Activated CD4-positive, alpha-beta T cell treated with anti-CD3 and anti-CD28 coated beads, Interleukin-2, amount 10 ng/mL, durations not matched to agents 24 days and 14 days (primary cell): ENCODE results near the gene ITLN1. TPM values are rescaled to one million over a fixed set of nuclear protein-coding genes. Genes with fewer than 3 reads are reported as not detected.
"Not testable (repeated sequence)": the region's sequence is repeated elsewhere in the genome, so short reads cannot be mapped to it uniquely, and the experiment has no call there.

Experiments
- DNase-seq: peaks from one replicate; pipeline ENCODE4 v3.0.0; 2022
- H3K27ac Mint-ChIP-seq: one replicate; pipeline ENCODE4 v1.8.0; 2022; ENCODE audit warnings: mild to moderate bottlenecking, mixed read lengths
- H3K27me3 Mint-ChIP-seq: one replicate; pipeline ENCODE4 v1.8.0; 2022; ENCODE audit warnings: mixed read lengths
- H3K36me3 Mint-ChIP-seq: one replicate; pipeline ENCODE4 v1.8.0; 2022; ENCODE audit warnings: low read depth, mild to moderate bottlenecking, mixed read lengths
- H3K4me1 Mint-ChIP-seq: one replicate; pipeline ENCODE4 v1.8.0; 2021; ENCODE audit warnings: mixed read lengths
- H3K4me3 Mint-ChIP-seq: one replicate; pipeline ENCODE4 v1.8.0; 2022; ENCODE audit warnings: mild to moderate bottlenecking, moderate library complexity, mixed read lengths
- H3K9me3 Mint-ChIP-seq: one replicate; pipeline ENCODE4 v1.8.0; 2021; ENCODE audit warnings: mixed read lengths
- intact Hi-C: fragments of 100-400 bp; cut with micrococcal nuclease; formaldehyde crosslinking; loops from one replicate; pipeline ENCODE4 v1.15.1; 2023
- total RNA-seq: library from RNA; stranded (reverse); gene quantifications from 2 replicates; pipeline ENCODE4 v1.2.3, GENCODE V29; 2022

ITLN1 gene
- total RNA-seq: not detected in 2 replicates

DNA sequence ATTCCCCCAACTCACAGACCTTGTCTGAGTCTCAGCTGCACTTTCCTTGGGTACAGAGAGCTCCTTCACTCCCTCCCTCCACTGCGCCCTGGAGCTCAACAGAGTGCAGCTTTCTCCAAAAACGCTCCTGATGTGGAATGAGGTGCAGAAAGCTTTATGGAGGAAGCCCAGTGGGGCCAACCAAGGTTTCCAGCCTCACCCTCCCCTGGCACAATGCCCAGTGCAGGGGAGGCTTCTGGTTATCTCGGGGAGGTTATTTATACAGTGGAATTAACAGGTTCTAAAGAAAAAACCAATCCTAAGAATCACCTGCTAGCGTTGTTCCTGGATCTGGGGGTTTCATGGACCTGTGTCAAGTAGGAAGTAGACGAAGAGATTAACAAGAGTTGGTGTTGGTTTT lies at the start of gene ITLN1:
ITLN1 (minus strand) TSS at position 139 of the 400 bp plus-strand sequence. CDS start 303 bp downstream, outside the sequence.
- Mint-ChIP-seq H3K9me3 (no peaks in the 10 kb centered on the region), H3K36me3 (no peaks in the 10 kb centered on the region), H3K4me3 (no peak within 1 kb of the TSS), H3K27ac (no peak within 1 kb of the TSS), H3K27me3 (peaks cover 11% of the 10 kb centered on the region), H3K4me1 (peaks cover 5% of the 10 kb centered on the region)
- DNase-seq: no peak
- intact Hi-C loops: no loop called here

DNA sequence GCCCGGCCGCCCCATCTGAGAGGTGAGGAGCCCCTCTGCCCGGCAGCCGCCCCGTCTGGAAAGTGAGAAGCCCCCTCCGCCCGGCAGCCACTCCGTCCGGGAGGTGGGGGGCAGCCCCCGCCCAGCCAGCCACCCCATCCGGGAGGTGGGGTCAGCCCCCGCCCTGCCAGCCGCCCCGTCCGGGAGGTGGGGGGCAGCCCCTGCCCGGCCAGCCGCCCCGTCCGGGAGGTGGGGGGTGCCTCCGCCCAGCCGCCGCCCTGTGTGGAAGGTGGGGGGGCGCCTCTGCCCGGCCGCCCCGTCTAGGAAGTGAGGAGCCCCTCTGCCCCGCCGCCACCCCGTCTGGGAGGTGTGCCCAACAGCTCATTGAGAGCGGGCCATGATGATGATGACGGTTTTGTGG lies 48.3 kb upstream of the ITLN1 start:
- DNase-seq, H3K27ac Mint-ChIP-seq, H3K4me1 Mint-ChIP-seq, intact Hi-C loops, H3K9me3 Mint-ChIP-seq, H3K4me3 Mint-ChIP-seq, H3K36me3 Mint-ChIP-seq: not testable (repeated sequence)
- H3K27me3 Mint-ChIP-seq: peaks cover 19% of the 10 kb centered on the region

DNA sequence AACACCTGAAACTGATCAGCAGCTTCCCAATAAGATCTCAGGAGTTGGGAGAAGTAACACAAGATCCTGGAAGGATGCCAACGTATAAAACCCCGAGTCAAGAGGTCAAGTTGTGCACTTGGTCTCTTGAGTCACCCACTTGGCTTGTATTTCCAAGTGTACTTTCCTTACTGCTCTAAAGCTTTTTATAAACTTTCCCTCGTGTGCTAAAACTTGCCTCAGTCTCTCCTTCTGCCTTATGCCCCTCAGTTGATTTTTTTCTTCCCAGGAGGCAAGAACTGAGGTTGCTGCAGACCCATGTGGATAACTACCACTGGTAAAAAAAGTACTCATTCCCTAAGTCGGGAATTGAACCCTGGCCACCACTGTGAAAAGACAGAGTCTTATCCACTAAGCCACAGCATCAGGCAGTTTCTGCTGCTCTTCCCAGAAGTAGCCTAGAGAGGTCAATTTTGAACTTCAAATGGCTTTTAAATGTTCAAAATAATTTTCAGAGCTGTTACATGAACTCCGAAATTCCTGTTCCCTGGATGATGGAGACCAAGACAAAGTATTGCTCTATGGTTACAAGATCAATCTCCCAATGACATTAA lies 40.8 kb upstream of the ITLN1 start:
- peaks cover 6% of the 10 kb centered on the region for H3K27me3 Mint-ChIP-seq
- H3K9me3 Mint-ChIP-seq: peaks cover 19% of the 10 kb centered on the region
- H3K4me1 Mint-ChIP-seq: no peaks in the 10 kb centered on the region
- no peak overlapping the region for H3K27ac Mint-ChIP-seq
- H3K36me3 Mint-ChIP-seq: no peaks in the 10 kb centered on the region
- no peak overlapping the region for H3K4me3 Mint-ChIP-seq
- intact Hi-C loops: no loop called here
- DNase-seq: no peak

DNA sequence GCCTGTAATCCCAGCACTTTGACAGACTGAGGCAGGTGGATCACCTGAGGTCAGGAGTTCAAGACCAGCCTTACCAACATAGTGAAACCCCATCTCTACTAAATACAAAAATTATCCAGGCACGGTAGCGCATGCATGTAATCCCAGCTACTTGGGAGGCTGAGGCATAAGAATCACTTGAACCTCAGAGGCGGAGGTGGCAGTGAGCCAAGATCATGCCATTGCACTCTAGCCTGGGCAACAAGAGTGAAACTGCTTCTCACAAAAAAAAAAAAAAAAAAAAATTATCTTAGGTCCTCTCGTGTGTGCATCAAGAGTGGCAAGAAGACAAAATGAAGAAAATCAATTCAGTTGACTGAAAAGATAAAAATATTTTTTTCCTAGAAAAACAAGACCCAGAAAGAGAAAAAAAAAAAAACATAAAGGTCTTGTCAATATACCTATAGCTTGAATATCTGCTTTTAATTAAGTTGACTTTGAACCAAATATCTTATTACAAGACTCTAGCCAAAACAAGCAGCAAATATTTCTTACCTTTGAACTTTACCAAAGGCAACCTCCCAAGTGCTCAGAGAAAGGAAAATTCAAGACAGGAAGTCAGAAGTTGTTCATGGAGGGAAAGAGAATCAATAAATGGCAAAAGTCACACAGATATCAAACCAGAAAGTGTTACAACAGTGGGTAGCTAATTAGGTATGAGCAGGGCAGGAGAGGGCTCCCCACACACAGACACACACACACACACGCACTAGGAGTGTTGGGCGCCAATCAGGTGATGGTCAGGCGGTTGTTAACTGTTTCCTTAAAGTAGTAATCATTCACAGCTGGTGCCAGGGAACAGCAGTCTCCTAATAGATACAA lies 40.0 kb upstream of the ITLN1 start:
- no peak for DNase-seq
- peaks cover 21% of the 10 kb centered on the region for H3K9me3 Mint-ChIP-seq
- H3K27me3 Mint-ChIP-seq: peaks cover 7% of the 10 kb centered on the region
- no peak overlapping the region for H3K4me3 Mint-ChIP-seq
- intact Hi-C loops: no loop called here
- H3K27ac Mint-ChIP-seq: no peak overlapping the region
- no peaks in the 10 kb centered on the region for H3K4me1 Mint-ChIP-seq
- H3K36me3 Mint-ChIP-seq: no peaks in the 10 kb centered on the region

DNA sequence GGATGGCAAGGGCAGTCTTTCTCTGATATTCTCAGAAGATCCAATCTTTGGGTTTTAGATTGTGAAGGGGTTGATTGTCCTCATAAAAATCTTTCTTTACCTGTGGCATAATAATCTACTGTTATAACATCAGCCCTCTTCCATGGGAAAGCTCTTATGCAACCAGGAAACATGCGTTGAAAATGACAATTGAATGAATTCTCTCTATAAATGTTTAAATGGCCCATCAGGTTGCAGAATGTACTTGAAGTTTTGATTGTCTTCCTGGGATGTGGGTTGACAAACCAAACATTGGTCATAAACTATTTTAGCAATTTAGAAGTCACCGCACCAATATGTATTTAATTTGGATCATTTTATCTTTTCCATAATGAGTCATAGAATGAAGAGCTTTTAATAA lies 31.7 kb upstream of the ITLN1 start:
- Mint-ChIP-seq H3K4me1 (no peaks in the 10 kb centered on the region), H3K27ac (no peak overlapping the region), H3K36me3 (no peaks in the 10 kb centered on the region), H3K9me3 (peaks cover 14% of the 10 kb centered on the region), H3K4me3 (no peak overlapping the region), H3K27me3 (peaks cover 25% of the 10 kb centered on the region)
- no peak for DNase-seq
- intact Hi-C loops: no loop called here

DNA sequence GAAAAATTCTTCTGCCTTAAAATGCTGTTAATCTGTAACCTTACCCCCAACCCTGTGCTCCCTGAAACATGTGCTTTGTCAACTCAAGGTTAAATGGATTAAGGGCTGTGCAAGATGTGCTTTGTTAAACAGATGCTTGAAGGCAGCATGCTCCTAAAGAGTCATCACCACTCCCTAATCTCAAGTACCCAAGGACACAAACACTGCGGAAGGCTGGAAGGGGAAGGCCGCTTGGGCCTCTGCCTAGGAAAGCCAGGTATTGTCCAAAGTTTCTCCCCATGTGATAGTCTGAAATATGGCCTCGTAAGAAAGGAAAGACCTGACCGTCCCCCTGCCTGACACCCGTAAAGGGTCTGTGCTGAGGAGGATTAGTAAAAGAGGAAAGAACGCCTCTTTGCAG lies 28.2 kb upstream of the ITLN1 start:
- intact Hi-C loops, H3K4me3 Mint-ChIP-seq, H3K9me3 Mint-ChIP-seq: not testable (repeated sequence)

DNA sequence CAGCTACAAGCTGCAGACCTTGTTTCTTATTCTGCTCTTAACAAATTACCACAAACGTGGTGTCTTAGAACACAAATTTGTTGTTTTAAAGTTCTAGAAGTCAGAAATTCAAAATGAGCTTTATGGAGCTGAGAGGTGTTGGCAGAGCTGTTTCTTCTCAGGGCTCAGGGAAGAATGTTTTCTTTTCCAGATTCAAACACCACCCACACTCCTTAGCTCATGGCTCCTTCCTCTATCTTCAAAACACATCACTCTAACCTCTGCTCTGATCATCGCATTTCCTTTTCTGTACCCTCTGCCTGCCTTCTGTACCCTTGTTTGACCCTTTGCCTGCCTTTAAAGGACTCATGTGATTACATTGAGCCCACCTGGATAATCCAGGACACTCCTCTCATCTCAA lies 26.9 kb upstream of the ITLN1 start:
- Mint-ChIP-seq H3K4me1 (no peaks in the 10 kb centered on the region), H3K4me3 (no peak overlapping the region), H3K27ac (no peak overlapping the region), H3K9me3 (no peaks in the 10 kb centered on the region), H3K36me3 (no peaks in the 10 kb centered on the region), H3K27me3 (peaks cover 20% of the 10 kb centered on the region)
- DNase-seq: no peak
- intact Hi-C loops: no loop called here

More for the DNA sequence above, 28.2 kb upstream of the ITLN1 start:
- H3K27ac Mint-ChIP-seq, DNase-seq, H3K4me1 Mint-ChIP-seq, H3K36me3 Mint-ChIP-seq: not testable (repeated sequence)
- peaks cover 19% of the 10 kb centered on the region for H3K27me3 Mint-ChIP-seq

DNA sequence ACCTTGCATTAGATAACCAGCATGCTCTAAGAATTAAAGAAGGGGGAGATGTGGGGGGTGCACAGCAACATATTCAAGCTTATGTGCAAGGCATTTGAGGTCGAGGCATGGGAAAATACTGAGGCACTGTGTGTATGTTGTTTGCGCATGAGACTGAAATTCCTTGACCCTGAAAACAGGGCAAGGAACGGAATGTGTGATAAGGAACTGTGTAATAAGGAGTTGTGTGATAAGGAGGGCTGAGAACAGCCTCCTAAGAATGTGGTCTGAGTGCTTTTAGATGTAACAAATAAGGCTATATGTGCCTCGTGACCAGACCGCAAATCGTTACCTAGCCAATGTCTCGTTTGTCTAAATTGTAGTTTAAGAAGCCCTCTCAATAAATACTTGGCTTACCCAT lies 26.5 kb upstream of the ITLN1 start:
- intact Hi-C loops: no loop called here
- no peaks in the 10 kb centered on the region for H3K9me3 Mint-ChIP-seq
- DNase-seq: no peak
- no peak overlapping the region for H3K4me3 Mint-ChIP-seq
- no peaks in the 10 kb centered on the region for H3K4me1 Mint-ChIP-seq
- H3K27me3 Mint-ChIP-seq: peaks cover 16% of the 10 kb centered on the region
- H3K36me3 Mint-ChIP-seq: no peaks in the 10 kb centered on the region
- H3K27ac Mint-ChIP-seq: no peak overlapping the region

DNA sequence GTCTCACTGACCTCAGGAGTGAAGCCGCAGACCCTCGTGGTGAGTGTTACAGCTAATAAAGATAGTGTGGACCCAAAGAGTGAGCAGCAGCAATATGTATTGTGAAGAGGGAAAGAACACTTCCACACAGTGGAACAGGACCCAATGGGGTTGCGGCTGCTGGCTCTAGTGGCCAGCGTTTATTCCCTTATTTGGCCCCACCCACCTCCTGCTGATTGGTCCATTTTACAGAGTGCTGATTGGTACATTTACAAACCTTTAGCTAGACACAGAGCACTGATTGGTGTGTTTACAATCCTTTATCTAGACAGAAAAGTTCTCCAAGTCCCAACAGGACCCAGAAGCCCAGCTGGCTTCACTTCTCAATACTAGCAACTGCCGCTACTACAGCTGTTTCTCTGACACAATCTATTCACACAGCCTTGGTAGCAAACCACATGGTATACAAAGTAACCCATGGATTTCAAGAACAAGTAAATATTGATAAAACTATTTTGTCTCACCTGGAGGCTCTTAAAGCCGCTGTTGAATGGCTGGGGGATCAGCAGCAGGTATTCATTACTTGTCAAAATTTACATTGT lies 25.3 kb upstream of the ITLN1 start:
- intact Hi-C loops: no loop called here
- DNase-seq: no peak
- no peaks in the 10 kb centered on the region for H3K9me3 Mint-ChIP-seq

DNA sequence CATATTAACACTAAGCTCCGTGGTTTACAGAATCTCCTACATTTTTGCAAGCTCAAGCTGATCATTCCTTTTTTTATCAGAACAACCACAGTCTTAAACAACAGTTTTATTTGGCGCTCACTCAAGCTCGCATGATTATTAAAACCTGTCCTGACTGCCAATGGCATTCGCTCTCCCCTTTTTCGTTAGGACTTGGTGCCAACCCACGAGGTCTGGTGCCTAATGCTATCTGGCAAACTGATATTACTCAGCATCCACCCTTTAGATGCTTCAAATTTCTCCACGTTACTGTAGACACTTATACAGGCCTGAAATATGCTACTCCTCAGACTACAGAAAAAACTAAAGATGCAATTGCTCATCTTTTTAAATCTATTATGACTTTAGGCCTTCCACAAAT lies 23.0 kb upstream of the ITLN1 start:
- Mint-ChIP-seq H3K4me1 (no peaks in the 10 kb centered on the region), H3K4me3 (no peak overlapping the region), H3K9me3 (no peaks in the 10 kb centered on the region), H3K27me3 (peaks cover 13% of the 10 kb centered on the region), H3K36me3 (no peaks in the 10 kb centered on the region), H3K27ac (no peak overlapping the region)
- no peak for DNase-seq
- intact Hi-C loops: no loop called here

More for the DNA sequence above, 25.3 kb upstream of the ITLN1 start:
- no peak overlapping the region for H3K4me3 Mint-ChIP-seq
- no peak overlapping the region for H3K27ac Mint-ChIP-seq
- H3K36me3 Mint-ChIP-seq: no peaks in the 10 kb centered on the region
- H3K4me1 Mint-ChIP-seq: no peaks in the 10 kb centered on the region
- H3K27me3 Mint-ChIP-seq: peaks cover 12% of the 10 kb centered on the region

DNA sequence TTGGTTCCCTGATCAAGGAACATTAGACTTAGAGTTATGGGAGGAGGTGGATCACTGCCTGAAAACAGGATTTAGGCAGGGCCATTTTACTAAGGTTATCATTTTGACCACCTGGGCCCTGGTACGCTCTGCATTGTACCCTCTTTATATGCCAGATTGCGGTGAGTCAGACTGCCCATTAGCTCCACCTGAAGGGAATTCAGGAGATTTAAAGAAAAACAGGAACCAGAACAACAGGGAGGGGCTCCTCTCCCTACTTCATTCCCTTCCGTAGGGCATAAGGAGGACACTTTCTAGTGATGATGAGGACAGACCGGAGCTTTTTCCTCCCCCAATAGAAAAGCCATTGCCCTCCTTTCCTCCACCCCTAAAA lies 20.6 kb upstream of the ITLN1 start:
- Mint-ChIP-seq H3K27me3 (peaks cover 19% of the 10 kb centered on the region), H3K36me3 (no peaks in the 10 kb centered on the region), H3K9me3 (no peaks in the 10 kb centered on the region), H3K4me3 (no peak overlapping the region), H3K27ac (no peak overlapping the region), H3K4me1 (no peaks in the 10 kb centered on the region)
- intact Hi-C loops: no loop called here
- DNase-seq: no peak

DNA sequence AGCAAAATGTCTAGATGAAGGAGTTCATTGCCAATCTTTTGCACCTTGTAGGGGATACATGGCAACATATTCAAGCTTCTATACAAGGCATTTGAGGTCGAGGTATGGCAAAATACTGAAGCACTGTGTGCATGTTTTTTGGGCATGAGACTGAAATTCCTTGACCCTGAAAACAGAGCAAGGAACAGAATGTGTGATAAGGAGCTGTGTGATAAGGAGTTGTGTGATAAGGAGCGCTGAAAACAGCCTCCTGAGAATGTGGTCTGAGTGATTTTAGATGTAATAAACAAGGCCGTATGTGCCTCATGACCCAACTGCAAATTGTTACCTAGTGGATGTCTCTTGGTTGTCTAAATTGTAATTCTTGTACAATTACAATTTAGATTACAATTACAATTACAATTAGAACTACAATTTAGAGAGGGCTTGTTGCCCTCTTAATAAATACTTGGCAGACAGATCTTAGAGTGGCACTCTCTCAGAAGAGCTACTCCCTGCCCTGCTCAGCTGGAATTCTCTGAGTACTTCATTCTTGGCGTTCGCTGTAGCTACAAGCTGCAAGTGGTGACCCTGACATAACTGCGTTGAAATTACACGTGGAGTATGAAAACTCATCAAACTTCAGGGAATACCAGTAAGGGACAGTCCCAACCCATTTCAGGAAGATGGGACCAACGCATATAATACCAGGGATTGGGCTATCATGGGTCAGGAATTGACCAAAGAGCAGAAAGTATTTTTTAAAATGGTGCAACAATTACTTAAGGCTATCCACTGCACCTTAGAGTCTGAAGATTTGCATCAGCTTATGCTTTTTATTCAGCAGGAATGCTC lies 20.0 kb upstream of the ITLN1 start:
- DNase-seq: no peak
- intact Hi-C loops: no loop called here
- Mint-ChIP-seq H3K27me3 (peaks cover 19% of the 10 kb centered on the region), H3K36me3 (no peaks in the 10 kb centered on the region), H3K4me3 (no peak overlapping the region), H3K4me1 (no peaks in the 10 kb centered on the region), H3K9me3 (no peaks in the 10 kb centered on the region), H3K27ac (no peak overlapping the region)

DNA sequence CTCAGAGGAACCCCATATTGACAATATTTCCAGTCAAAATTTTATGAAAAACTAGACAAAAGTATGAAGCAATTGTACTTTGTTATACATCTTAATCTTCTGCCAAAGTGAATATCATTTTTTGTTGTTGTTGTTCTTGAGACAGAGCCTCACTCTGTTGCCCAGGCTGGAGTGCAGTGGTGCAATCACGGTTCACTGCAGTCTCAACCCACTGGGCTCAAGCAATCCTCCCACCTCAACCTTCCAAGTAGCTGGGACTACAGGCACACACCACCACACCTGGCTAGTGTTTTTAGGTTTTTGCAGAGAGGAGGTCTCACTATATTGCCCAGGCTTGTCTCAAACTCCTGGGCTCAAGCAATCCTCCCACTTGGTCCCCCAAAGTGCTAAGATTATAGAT lies 17.3 kb upstream of the ITLN1 start:
- not testable (repeated sequence) for H3K4me3 Mint-ChIP-seq

DNA sequence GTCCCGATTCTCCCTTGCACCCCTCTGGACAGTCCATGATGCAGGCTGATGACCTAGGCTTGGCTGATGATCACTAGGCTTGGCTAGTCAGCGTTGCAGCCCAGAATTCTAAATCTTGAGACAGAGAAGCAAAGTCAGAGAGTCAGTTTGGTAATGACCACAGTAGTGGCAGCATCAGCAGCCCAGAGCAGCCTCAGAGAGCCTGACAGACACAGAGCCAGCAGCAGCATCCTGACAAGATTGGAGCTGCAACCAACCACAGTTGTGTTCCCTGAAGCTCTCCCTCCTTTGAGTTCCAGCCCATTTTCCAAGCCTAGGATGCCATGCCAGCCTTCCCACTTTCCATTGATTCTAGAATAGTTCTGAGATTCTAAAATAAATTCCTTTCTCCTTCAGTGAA lies 16.8 kb upstream of the ITLN1 start:
- no peak for DNase-seq
- Mint-ChIP-seq H3K36me3 (no peaks in the 10 kb centered on the region), H3K4me1 (no peaks in the 10 kb centered on the region), H3K27me3 (peaks cover 37% of the 10 kb centered on the region), H3K27ac (no peak overlapping the region), H3K4me3 (no peak overlapping the region), H3K9me3 (peaks cover 5% of the 10 kb centered on the region)
- intact Hi-C loops: no loop called here

More for the DNA sequence above, 17.3 kb upstream of the ITLN1 start:
- peaks cover 34% of the 10 kb centered on the region for H3K27me3 Mint-ChIP-seq
- DNase-seq, intact Hi-C loops, H3K9me3 Mint-ChIP-seq, H3K27ac Mint-ChIP-seq, H3K36me3 Mint-ChIP-seq, H3K4me1 Mint-ChIP-seq: not testable (repeated sequence)
